ENCODE measurements around the gene ARHGAP8. TPM values are rescaled to one million over a fixed set of nuclear protein-coding genes. Genes with fewer than 3 reads are reported as not detected.

The ARHGAP8 gene
- total and polyA plus RNA-seq, 12 donors: 0.17 to 0.53 (median 0.33) TPM; not detected in 5

DNA sequence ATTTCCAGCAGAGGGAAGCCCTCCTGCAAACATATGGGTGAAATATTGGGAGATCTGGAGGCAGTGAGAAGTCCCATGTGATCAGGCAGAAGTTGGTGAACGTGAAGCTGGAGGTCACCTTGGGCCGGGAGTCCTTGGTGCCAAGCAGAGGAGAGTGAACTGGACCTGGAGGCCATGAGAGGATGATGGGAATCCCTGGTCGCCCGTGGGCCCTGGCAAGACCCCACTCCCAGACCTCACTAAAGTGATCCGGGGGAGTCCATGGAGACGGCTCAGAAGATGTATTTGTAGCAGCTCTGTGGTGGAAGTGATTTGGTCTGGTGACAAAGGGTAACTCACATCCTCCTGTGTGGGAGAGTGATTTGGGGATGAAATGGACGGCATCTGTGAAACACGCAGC is 71.0 kb downstream of the ARHGAP8 start:
- Histone ChIP-seq H3K4me1 (peaks cover 0 to 4% (median 0%) of the 10 kb centered on the region in 9 donors), H3K27ac (no peak overlapping the region), H3K9me3 (peaks cover 0 to 2% (median 0%) of the 10 kb centered on the region in 11 donors), H3K27me3 (peaks cover 0 to 21% (median 7%) of the 10 kb centered on the region in 7 donors), H3K36me3 (no peaks in the 10 kb centered on the region), H3K4me3 (no peak overlapping the region)
- ATAC-seq: no peak
- TF ChIP-seq, protein P1, sequence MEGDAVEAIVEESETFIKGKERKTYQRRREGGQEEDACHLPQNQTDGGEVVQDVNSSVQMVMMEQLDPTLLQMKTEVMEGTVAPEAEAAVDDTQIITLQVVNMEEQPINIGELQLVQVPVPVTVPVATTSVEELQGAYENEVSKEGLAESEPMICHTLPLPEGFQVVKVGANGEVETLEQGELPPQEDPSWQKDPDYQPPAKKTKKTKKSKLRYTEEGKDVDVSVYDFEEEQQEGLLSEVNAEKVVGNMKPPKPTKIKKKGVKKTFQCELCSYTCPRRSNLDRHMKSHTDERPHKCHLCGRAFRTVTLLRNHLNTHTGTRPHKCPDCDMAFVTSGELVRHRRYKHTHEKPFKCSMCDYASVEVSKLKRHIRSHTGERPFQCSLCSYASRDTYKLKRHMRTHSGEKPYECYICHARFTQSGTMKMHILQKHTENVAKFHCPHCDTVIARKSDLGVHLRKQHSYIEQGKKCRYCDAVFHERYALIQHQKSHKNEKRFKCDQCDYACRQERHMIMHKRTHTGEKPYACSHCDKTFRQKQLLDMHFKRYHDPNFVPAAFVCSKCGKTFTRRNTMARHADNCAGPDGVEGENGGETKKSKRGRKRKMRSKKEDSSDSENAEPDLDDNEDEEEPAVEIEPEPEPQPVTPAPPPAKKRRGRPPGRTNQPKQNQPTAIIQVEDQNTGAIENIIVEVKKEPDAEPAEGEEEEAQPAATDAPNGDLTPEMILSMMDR (IDR thresholded peaks at IDR 0.05): no peak
- 76 to 80% methylated on average over 8 of the region's 8 CpGs for WGBS, 2 donors
- intact Hi-C loops (cut with DNase I): loop anchor here in 8 of 10 donors (5.0 to 10.0 kb wide), 3 partner anchors 271 to 441 kb away; no protein-coding TSS in a partner anchor
- DNase-seq: no peak

DNA sequence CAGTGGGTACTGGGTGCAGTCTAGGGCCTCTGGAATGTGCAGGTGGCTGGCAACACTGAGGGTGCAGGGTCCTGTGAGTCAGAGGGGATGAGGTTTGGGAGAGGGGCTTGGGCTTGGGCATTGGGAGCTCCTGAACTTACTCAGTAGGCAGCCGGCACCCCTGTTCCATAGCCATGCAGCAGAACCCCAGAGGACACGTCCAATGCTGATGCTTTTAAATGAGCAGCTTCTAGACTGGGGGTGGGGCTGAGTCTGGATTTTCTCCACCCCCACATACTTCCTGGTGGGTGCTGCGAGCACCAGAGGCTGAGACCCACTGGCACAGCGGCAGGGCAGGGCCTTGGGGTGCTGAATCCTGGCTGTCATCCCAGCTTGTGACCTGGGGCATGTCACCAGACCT is 71.4 kb downstream of the ARHGAP8 start:
- Histone ChIP-seq H3K9me3 (peaks cover 0 to 2% (median 0%) of the 10 kb centered on the region in 11 donors), H3K36me3 (no peaks in the 10 kb centered on the region), H3K27ac (no peak overlapping the region), H3K4me3 (no peak overlapping the region), H3K27me3 (peaks cover 0 to 21% (median 7%) of the 10 kb centered on the region in 7 donors), H3K4me1 (peaks cover 0 to 4% (median 0%) of the 10 kb centered on the region in 9 donors)
- WGBS, 2 donors: 85 to 89% methylated on average over 4 of the region's 4 CpGs
- ATAC-seq (no peak), DNase-seq (no peak)
- TF ChIP-seq, protein P1 (IDR thresholded peaks at IDR 0.05): no peak
- intact Hi-C loops (cut with DNase I): loop anchor here in 8 of 10 donors (5.0 to 10.0 kb wide), 3 partner anchors 271 to 441 kb away; no protein-coding TSS in a partner anchor

DNA sequence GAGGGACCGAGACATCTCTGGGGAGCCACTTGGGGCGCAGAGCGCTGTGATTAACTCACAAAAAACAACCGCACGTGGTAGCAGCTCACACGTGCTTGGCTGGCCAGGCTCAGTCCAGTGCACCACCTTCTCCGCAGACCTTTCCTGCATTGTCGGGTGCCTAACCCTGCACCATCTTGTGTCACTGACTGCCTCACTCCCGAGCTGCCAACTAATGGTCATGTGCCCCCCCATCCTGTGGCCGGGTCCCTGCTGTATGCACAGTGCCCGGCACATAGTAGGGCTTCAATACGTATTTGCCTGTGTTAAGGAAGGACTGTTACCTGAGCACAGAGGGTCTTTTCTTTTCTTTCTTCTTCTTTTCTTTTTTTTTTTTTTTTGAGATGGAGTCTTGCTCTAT is 71.9 kb downstream of the ARHGAP8 start:
- no peak overlapping the region for H3K27ac ChIP-seq
- peaks cover 0 to 2% (median 0%) of the 10 kb centered on the region in 11 donors for H3K9me3 ChIP-seq
- TF ChIP-seq, protein P1 (IDR thresholded peaks at IDR 0.05): no peak
- no peak for DNase-seq
- no peak overlapping the region for H3K4me3 ChIP-seq
- H3K36me3 ChIP-seq: no peaks in the 10 kb centered on the region
- intact Hi-C loops (cut with DNase I): loop anchor here in 8 of 10 donors (5.0 to 10.0 kb wide), 3 partner anchors 271 to 441 kb away; no protein-coding TSS in a partner anchor
- peaks cover 0 to 4% (median 0%) of the 10 kb centered on the region in 9 donors for H3K4me1 ChIP-seq
- ATAC-seq: no peak
- peaks cover 0 to 21% (median 7%) of the 10 kb centered on the region in 7 donors for H3K27me3 ChIP-seq
- WGBS, 2 donors: 90% methylated on average over 12 of the region's 12 CpGs

DNA sequence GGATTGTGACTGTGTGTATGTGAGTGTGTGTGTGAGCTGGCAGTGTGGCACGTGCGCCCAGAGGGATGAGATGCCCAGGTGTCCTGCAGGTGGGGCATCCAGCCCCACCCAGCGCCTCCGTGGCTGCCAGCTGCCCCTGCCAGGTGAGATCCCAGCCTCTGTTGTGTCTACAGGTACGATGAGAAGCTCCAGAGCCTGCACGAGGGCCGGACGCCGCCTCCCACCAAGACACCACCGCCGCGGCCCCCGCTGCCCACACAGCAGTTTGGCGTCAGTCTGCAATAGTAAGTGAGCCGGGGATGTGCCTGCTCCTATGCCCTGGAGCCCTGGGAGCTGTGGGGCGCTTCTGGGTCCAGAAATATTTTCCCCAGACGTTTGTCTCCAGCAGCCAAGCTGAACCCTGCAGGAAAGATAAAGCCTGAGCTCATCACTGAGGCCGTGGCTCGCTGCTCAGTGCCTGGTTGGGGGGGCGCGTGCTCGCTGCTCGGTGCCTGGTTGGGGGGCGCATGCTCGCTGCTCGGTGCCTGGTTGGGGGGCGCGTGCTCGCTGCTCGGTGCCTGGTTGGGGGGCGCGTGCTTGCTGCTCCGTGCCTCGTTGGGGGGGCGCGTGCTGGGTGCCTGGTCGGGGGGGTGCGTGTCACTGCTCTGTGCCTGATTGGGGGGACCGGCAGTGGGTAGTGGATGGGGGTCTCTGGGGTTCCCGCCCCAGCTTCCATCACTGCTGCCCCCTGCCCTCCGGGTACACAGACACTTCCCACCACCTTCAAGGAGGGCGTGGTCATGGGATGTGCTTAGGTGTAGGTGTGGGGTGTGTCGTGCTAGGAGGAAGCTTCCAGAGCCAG is 73.2 kb downstream of the ARHGAP8 start:
- no peak overlapping the region for H3K27ac ChIP-seq
- 86 to 89% methylated on average over 40 to 43 of the region's 43 CpGs for WGBS, 2 donors
- intact Hi-C loops (cut with DNase I): loop anchor here in 5 of 10 donors (10.0 kb wide), 2 partner anchors 269 to 439 kb away; no protein-coding TSS in a partner anchor

More for the DNA sequence above, 73.2 kb downstream of the ARHGAP8 start:
- H3K9me3 ChIP-seq: peaks cover 0 to 2% (median 0%) of the 10 kb centered on the region in 11 donors
- H3K4me3 ChIP-seq: no peak overlapping the region
- H3K27me3 ChIP-seq: peaks cover 0 to 14% (median under 1%) of the 10 kb centered on the region in 7 donors
- ATAC-seq (no peak), DNase-seq (no peak)
- TF ChIP-seq, protein P1 (IDR thresholded peaks at IDR 0.05): no peak
- H3K36me3 ChIP-seq: no peaks in the 10 kb centered on the region
- H3K4me1 ChIP-seq: peaks cover 0 to 3% (median 0%) of the 10 kb centered on the region in 9 donors
